Suprapubic skin (tissue), 3 donors: ENCODE data around the gene IAH1.

Experiments
- POLR2A ChIP-seq, 2 donors: fragments of 450-650 bp; IDR thresholded peaks; one replicate each; pipeline ENCODE4 v1.6.1; 2017; ENCODE audit warnings: antibody characterized with exemption in 2 of 2, mild to moderate bottlenecking in 2 of 2, moderate library complexity in 2 of 2
- TF ChIP-seq, protein P1 (sequence below), 2 donors: fragments of 200-600 bp in 1 of 2; fragments of 450-650 bp in 1 of 2; sonication (generic) in 1 of 2; IDR thresholded peaks; one replicate each; pipeline ENCODE4 v1.5.1; 2016 to 2019; ENCODE audit warnings: antibody characterized with exemption in 2 of 2, mild to moderate bottlenecking in 1 of 2, moderate library complexity in 1 of 2

DNA sequence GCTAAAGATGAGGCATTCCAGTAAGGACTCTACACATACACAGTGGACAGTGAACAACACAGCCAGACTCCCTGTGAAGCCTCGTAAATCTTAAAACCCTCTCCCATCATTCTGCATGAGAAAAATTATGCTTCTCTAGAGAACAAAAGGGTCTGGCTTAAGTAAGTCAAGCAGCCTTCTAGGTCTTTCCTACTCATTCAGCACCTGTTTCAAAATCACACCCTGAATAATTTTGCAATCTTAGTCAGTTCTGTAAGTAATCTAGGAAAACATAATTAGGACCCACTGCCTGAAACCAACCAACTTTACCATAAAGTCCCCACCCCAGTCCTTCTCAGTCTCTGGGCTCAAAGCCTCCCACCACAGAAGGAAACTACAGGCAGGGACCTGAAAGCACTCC lies 19.7 kb downstream of the IAH1 start:
- TF ChIP-seq, protein P1, sequence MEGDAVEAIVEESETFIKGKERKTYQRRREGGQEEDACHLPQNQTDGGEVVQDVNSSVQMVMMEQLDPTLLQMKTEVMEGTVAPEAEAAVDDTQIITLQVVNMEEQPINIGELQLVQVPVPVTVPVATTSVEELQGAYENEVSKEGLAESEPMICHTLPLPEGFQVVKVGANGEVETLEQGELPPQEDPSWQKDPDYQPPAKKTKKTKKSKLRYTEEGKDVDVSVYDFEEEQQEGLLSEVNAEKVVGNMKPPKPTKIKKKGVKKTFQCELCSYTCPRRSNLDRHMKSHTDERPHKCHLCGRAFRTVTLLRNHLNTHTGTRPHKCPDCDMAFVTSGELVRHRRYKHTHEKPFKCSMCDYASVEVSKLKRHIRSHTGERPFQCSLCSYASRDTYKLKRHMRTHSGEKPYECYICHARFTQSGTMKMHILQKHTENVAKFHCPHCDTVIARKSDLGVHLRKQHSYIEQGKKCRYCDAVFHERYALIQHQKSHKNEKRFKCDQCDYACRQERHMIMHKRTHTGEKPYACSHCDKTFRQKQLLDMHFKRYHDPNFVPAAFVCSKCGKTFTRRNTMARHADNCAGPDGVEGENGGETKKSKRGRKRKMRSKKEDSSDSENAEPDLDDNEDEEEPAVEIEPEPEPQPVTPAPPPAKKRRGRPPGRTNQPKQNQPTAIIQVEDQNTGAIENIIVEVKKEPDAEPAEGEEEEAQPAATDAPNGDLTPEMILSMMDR (IDR thresholded peaks at IDR 0.05), result no peak
- TF ChIP-seq POLR2A (IDR thresholded peaks at IDR 0.05), result no peak
